Endodermal cell (in vitro differentiated cells): ENCODE measurements around the gene GTPBP10. TPM values are rescaled to one million over a fixed set of nuclear protein-coding genes. Genes with fewer than 3 reads are reported as not detected.

Experiments
- DNase-seq: peaks from one replicate; pipeline ENCODE4 v3.0.0-alpha.2; 2017
- H3K27ac ChIP-seq: 2 replicates; pipeline ENCODE4 v1.5.1; 2013; ENCODE audit warnings: mild to moderate bottlenecking, low read depth, low read length, moderate library complexity
- H3K27me3 ChIP-seq: 2 replicates; pipeline ENCODE4 v1.6.1; 2013; ENCODE audit warnings: mild to moderate bottlenecking, low read length, moderate library complexity; ENCODE audit not compliant: insufficient read depth, control insufficient read depth, poor library complexity, severe bottlenecking
- H3K36me3 ChIP-seq: 2 replicates; pipeline ENCODE4 v1.7.0; 2013; ENCODE audit warnings: mild to moderate bottlenecking, low read length, moderate library complexity; ENCODE audit not compliant: control insufficient read depth, insufficient read depth
- H3K4me1 ChIP-seq: one replicate; pipeline ENCODE4 v1.7.0; 2013; ENCODE audit warnings: low read length; ENCODE audit not compliant: control insufficient read depth, insufficient read depth
- H3K4me3 ChIP-seq: 2 replicates; pipeline ENCODE4 v1.5.1; 2013; ENCODE audit warnings: mild to moderate bottlenecking, low read length, moderate library complexity
- H3K9ac ChIP-seq: 2 replicates; pipeline ENCODE4 v1.6.1; 2013; ENCODE audit warnings: mild to moderate bottlenecking, low read length, moderate library complexity; ENCODE audit not compliant: poor library complexity, severe bottlenecking; ENCODE audit errors: extremely low read depth
- H3K9me3 ChIP-seq: 2 replicates; pipeline ENCODE4 v1.6.1; 2013; ENCODE audit warnings: mild to moderate bottlenecking, low read length, moderate library complexity; ENCODE audit not compliant: control insufficient read depth
- H3K27ac Mint-ChIP-seq: 2 replicates; pipeline ENCODE4 v1.8.0; 2020; ENCODE audit warnings: mixed read lengths
- H3K27me3 Mint-ChIP-seq: 2 replicates; pipeline ENCODE4 v1.8.0; 2021; ENCODE audit warnings: mild to moderate bottlenecking, mixed read lengths; ENCODE audit not compliant: insufficient read depth
- H3K36me3 Mint-ChIP-seq: 2 replicates; pipeline ENCODE4 v1.8.0; 2020; ENCODE audit warnings: low read depth, mixed read lengths
- H3K4me1 Mint-ChIP-seq: 2 replicates; pipeline ENCODE4 v1.8.0; 2020; ENCODE audit warnings: mixed read lengths
- H3K4me3 Mint-ChIP-seq: 2 replicates; pipeline ENCODE4 v1.8.0; 2020; ENCODE audit warnings: mild to moderate bottlenecking, moderate library complexity, mixed read lengths
- H3K9me3 Mint-ChIP-seq: 2 replicates; pipeline ENCODE4 v1.8.0; 2020; ENCODE audit warnings: mild to moderate bottlenecking, mixed read lengths
- CTCF ChIP-seq: fragments of 200-600 bp; sonication (generic); conservative IDR thresholded peaks from 2 replicates; pipeline ENCODE4 v1.5.0; 2021; ENCODE audit warnings: antibody characterized with exemption, mild to moderate bottlenecking
- WGBS, 2 experiments: methylation state at CpG; one replicate each; pipeline versions ENCODE4 v1.1.5 to v1.1.7; 2013; ENCODE audit warnings: missing lambda C conversion rate in 2 of 2, mixed read lengths in 1 of 2; ENCODE audit not compliant: insufficient coverage in 1 of 2, insufficient read length in 1 of 2; 5-methylcytosine and 5-hydroxymethylcytosine counted together
- total RNA-seq, 2 donors: library from RNA; stranded (reverse); fragmentation: NEBNext Ultra II Directional in 1 of 2; extraction: Animal tissue kit (Norgen Biotek cat#: 25700) in 1 of 2; gene quantifications; 2 replicates in 1 of 2; 3 replicates in 1 of 2; pipeline ENCODE4 v1.2.1, GENCODE V29; 2021

GTPBP10 gene
- total RNA-seq, 2 donors from 2014 or later: 24.5 to 26.3 TPM

- no peak for DNase-seq
- Histone ChIP-seq H3K27ac (no peak overlapping the region), H3K9me3 (no peaks in the 10 kb centered on the region), H3K4me3 (peak overlapping the region; percentile 72), H3K27me3 (peaks cover 75% of the 10 kb centered on the region), H3K36me3 (no peaks in the 10 kb centered on the region), H3K9ac (no peak overlapping the region), H3K4me1 (no peaks in the 10 kb centered on the region)
- H3K4me3 Mint-ChIP-seq: peak overlapping the region; percentile 43
- H3K27ac Mint-ChIP-seq: no peak overlapping the region
- H3K27me3 Mint-ChIP-seq: peaks cover 73% of the 10 kb centered on the region
- peaks cover 4% of the 10 kb centered on the region for H3K4me1 Mint-ChIP-seq
- TF ChIP-seq CTCF: no peak
- H3K9me3 Mint-ChIP-seq: no peaks in the 10 kb centered on the region
- WGBS, 2 experiments: 50 to 53% methylated on average over 2 to 7 of the region's 7 CpGs
- H3K36me3 Mint-ChIP-seq: no peaks in the 10 kb centered on the region
Observed at GRCh38 chr7:90320418-90320800, 26.1 kb upstream of the GTPBP10 start.

GRCh38 chr7:90320801-90321494 is 25.6 kb upstream of the GTPBP10 start, which contains the start of gene FAM237B:
Gene FAM237B (minus strand): TSS chr7:90321304. CDS start chr7:90319748, 1,556 bp downstream.
- no peak within 1 kb of the TSS for H3K9ac ChIP-seq
- Mint-ChIP-seq H3K4me3 (peak within 1 kb of the TSS; percentile 43), H3K4me1 (peaks cover 4% of the 10 kb centered on the region), H3K9me3 (no peaks in the 10 kb centered on the region), H3K27me3 (peaks cover 72% of the 10 kb centered on the region), H3K27ac (no peak within 1 kb of the TSS), H3K36me3 (no peaks in the 10 kb centered on the region)
- H3K36me3 ChIP-seq: no peaks in the 10 kb centered on the region
- peak within 1 kb of the TSS; percentile 72 for H3K4me3 ChIP-seq
- DNase-seq: peak; percentile 77
- no peak within 1 kb of the TSS for H3K27ac ChIP-seq
- 4% methylated on average over 14 to 62 of the region's 62 CpGs for WGBS, 2 experiments
- H3K9me3 ChIP-seq: no peaks in the 10 kb centered on the region
- H3K4me1 ChIP-seq: no peaks in the 10 kb centered on the region
- peaks cover 75% of the 10 kb centered on the region for H3K27me3 ChIP-seq
- no peak for TF ChIP-seq CTCF

GRCh38 chr7:90322837-90323236 is 23.7 kb upstream of the GTPBP10 start:
- peaks cover 59% of the 10 kb centered on the region for H3K27me3 Mint-ChIP-seq
- no peaks in the 10 kb centered on the region for H3K36me3 ChIP-seq
- no peaks in the 10 kb centered on the region for H3K9me3 Mint-ChIP-seq
- H3K4me1 Mint-ChIP-seq: peaks cover 4% of the 10 kb centered on the region
- no peak overlapping the region for H3K9ac ChIP-seq
- no peaks in the 10 kb centered on the region for H3K9me3 ChIP-seq
- H3K27ac ChIP-seq: no peak overlapping the region
- no peak for DNase-seq
- no peak for TF ChIP-seq CTCF
- H3K27me3 ChIP-seq: peaks cover 61% of the 10 kb centered on the region
- no peaks in the 10 kb centered on the region for H3K36me3 Mint-ChIP-seq
- H3K4me3 Mint-ChIP-seq: no peak overlapping the region
- H3K4me1 ChIP-seq: no peaks in the 10 kb centered on the region
- no peak overlapping the region for H3K4me3 ChIP-seq
- H3K27ac Mint-ChIP-seq: no peak overlapping the region
